CD4-positive, alpha-beta T cell treated with Interleukin-10 for 1 hour (primary cell): ENCODE measurements around the gene GALNT1.

Experiments
- DNase-seq: peaks from one replicate; pipeline ENCODE4 v3.0.0-alpha.2; 2020

GALNT1 gene

GRCh38 chr18:35682281-35682867, 100.8 kb downstream of the GALNT1 start:
- no peak for DNase-seq

- no peak for DNase-seq
Observed at GRCh38 chr18:35683021-35683420, 101.5 kb downstream of the GALNT1 start.

GRCh38 chr18:35688757-35689156, 107.2 kb downstream of the GALNT1 start:
- DNase-seq, result no peak

- DNase-seq, result no peak
Observed at GRCh38 chr18:35689728-35690127, 108.2 kb downstream of the GALNT1 start.

- no peak for DNase-seq
Observed at GRCh38 chr18:35691625-35692024, 110.1 kb downstream of the GALNT1 start.

GRCh38 chr18:35692866-35693265, 111.3 kb downstream of the GALNT1 start:
- no peak for DNase-seq

- DNase-seq, result no peak
Observed at GRCh38 chr18:35693829-35694228, 112.3 kb downstream of the GALNT1 start.

GRCh38 chr18:35694808-35695207, 113.3 kb downstream of the GALNT1 start:
- DNase-seq, result no peak

GRCh38 chr18:35695384-35695783, 113.8 kb downstream of the GALNT1 start:
- no peak for DNase-seq

- DNase-seq, result no peak
Observed at GRCh38 chr18:35695803-35696202, 114.3 kb downstream of the GALNT1 start.

GRCh38 chr18:35696307-35696706, 114.8 kb downstream of the GALNT1 start:
- DNase-seq, result no peak

- DNase-seq, result no peak
Observed at GRCh38 chr18:35697869-35698268, 116.3 kb downstream of the GALNT1 start.

GRCh38 chr18:35703043-35703688, 121.6 kb downstream of the GALNT1 start:
- DNase-seq, result no peak

GRCh38 chr18:35705988-35706387, 124.4 kb downstream of the GALNT1 start:
- DNase-seq, result no peak

GRCh38 chr18:35707247-35707646, 125.7 kb downstream of the GALNT1 start:
- no peak for DNase-seq

GRCh38 chr18:35707674-35708073, 126.1 kb downstream of the GALNT1 start:
- no peak for DNase-seq

GRCh38 chr18:35710581-35710980, 129.0 kb downstream of the GALNT1 start:
- DNase-seq, result no peak

- DNase-seq, result no peak
Observed at GRCh38 chr18:35711227-35711626, 129.7 kb downstream of the GALNT1 start.

- no peak for DNase-seq
Observed at GRCh38 chr18:35713545-35713944, 132.0 kb downstream of the GALNT1 start.

- no peak for DNase-seq
Observed at GRCh38 chr18:35714539-35714938, 133.0 kb downstream of the GALNT1 start.

GRCh38 chr18:35715139-35715538, 133.6 kb downstream of the GALNT1 start:
- DNase-seq, result no peak

GRCh38 chr18:35716169-35716831, 134.8 kb downstream of the GALNT1 start:
- no peak for DNase-seq

GRCh38 chr18:35717182-35717581, 135.6 kb downstream of the GALNT1 start:
- no peak for DNase-seq

GRCh38 chr18:35721431-35722081, 140.0 kb downstream of the GALNT1 start:
- no peak for DNase-seq
